ENCODE results near the gene PNLIP. TPM values are rescaled to one million over a fixed set of nuclear protein-coding genes. Genes with fewer than 3 reads are reported as not detected.

PNLIP gene
- total and polyA plus RNA-seq, 7 donors = 4.2 TPM; not detected in 6

GRCh38 chr10:116574797-116575196 is 29.1 kb downstream of the PNLIP start:
- Histone ChIP-seq H3K36me3 (no peaks in the 10 kb centered on the region), H3K27me3 (no peaks in the 10 kb centered on the region), H3K4me1 (no peaks in the 10 kb centered on the region), H3K9me3 (no peaks in the 10 kb centered on the region), H3K27ac (no peak overlapping the region), H3K4me3 (no peak overlapping the region)
- TF ChIP-seq, protein P1, sequence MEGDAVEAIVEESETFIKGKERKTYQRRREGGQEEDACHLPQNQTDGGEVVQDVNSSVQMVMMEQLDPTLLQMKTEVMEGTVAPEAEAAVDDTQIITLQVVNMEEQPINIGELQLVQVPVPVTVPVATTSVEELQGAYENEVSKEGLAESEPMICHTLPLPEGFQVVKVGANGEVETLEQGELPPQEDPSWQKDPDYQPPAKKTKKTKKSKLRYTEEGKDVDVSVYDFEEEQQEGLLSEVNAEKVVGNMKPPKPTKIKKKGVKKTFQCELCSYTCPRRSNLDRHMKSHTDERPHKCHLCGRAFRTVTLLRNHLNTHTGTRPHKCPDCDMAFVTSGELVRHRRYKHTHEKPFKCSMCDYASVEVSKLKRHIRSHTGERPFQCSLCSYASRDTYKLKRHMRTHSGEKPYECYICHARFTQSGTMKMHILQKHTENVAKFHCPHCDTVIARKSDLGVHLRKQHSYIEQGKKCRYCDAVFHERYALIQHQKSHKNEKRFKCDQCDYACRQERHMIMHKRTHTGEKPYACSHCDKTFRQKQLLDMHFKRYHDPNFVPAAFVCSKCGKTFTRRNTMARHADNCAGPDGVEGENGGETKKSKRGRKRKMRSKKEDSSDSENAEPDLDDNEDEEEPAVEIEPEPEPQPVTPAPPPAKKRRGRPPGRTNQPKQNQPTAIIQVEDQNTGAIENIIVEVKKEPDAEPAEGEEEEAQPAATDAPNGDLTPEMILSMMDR (IDR thresholded peaks at IDR 0.05) = no peak
- TF ChIP-seq POLR2A (IDR thresholded peaks at IDR 0.05) (no peak), POLR2AphosphoS5 (IDR thresholded peaks at IDR 0.05) (no peak), EP300 (IDR thresholded peaks at IDR 0.05) (no peak)
- DNase-seq = no peak
- 89 to 93% methylated on average over 3 of the region's 3 CpGs for WGBS, 2 donors
- intact Hi-C loops (cut with DNase I) = no loop called here

DNA sequence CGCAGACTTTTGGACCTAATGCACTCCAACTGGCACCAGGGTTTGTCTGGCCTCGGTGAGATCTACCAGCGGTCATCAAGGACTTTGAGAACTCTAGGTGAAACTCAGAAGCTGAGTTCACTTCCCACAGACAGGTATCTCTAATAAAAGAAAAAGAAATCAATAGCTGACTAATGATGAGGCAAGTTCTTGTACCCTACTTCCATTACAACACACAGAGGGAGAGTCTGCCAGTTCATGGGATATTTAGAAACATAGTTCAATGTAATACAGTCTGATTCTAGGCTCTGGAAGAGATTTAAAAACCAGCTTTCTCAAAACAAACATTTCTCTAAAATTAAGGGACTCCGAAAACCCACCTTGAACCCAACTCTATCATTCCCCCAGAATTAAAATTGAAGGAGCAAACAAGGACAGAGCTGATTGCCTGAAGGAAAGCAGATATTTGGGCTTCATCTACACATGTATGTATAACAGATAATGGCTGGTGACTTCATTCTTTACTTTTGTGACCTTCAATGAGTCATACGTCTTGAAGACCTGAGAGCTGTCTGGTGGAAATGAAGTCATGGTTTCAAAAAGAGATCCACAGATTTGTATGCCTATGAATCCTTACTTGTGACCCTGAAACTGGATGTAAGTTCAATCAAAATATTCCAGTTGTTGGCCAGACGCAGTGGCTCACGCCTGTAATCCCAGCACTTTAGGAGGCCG is 42.3 kb downstream of the PNLIP start:
- intact Hi-C loops (cut with DNase I) = no loop called here
- no peak for DNase-seq
- Histone ChIP-seq H3K9me3 (no peaks in the 10 kb centered on the region), H3K4me3 (no peak overlapping the region), H3K27ac (no peak overlapping the region), H3K36me3 (no peaks in the 10 kb centered on the region), H3K4me1 (no peaks in the 10 kb centered on the region), H3K27me3 (no peaks in the 10 kb centered on the region)
- TF ChIP-seq POLR2A (IDR thresholded peaks at IDR 0.05) (no peak), POLR2AphosphoS5 (IDR thresholded peaks at IDR 0.05) (no peak), EP300 (IDR thresholded peaks at IDR 0.05) (no peak)
- TF ChIP-seq, protein P1 (IDR thresholded peaks at IDR 0.05) = no peak
- 91 to 94% methylated on average over 8 of the region's 8 CpGs for WGBS, 2 donors

GRCh38 chr10:116588995-116589394 is 43.3 kb downstream of the PNLIP start:
- no peaks in the 10 kb centered on the region for H3K9me3 ChIP-seq
- TF ChIP-seq POLR2AphosphoS5 (IDR thresholded peaks at IDR 0.05) (no peak), POLR2A (IDR thresholded peaks at IDR 0.05) (no peak), EP300 (IDR thresholded peaks at IDR 0.05) (no peak)
- TF ChIP-seq, protein P1 (IDR thresholded peaks at IDR 0.05) = no peak
- no peaks in the 10 kb centered on the region for H3K36me3 ChIP-seq
- H3K4me3 ChIP-seq = no peak overlapping the region
- intact Hi-C loops (cut with DNase I) = no loop called here
- DNase-seq = no peak
- 89 to 93% methylated on average over 2 of the region's 2 CpGs for WGBS, 2 donors
- no peaks in the 10 kb centered on the region for H3K27me3 ChIP-seq
- no peaks in the 10 kb centered on the region for H3K4me1 ChIP-seq
- no peak overlapping the region for H3K27ac ChIP-seq

GRCh38 chr10:116589926-116590325 is 44.2 kb downstream of the PNLIP start:
- intact Hi-C loops (cut with DNase I) = no loop called here
- 17 to 66% methylated on average over 2 of the region's 2 CpGs for WGBS, 2 donors
- no peak for TF ChIP-seq POLR2A (IDR thresholded peaks at IDR 0.05)
- TF ChIP-seq POLR2AphosphoS5 (IDR thresholded peaks at IDR 0.05) = no peak
- TF ChIP-seq EP300 (IDR thresholded peaks at IDR 0.05) = no peak
- TF ChIP-seq, protein P1 (IDR thresholded peaks at IDR 0.05) = no peak
- DNase-seq = no peak
- H3K27ac ChIP-seq = no peak overlapping the region
- no peaks in the 10 kb centered on the region for H3K27me3 ChIP-seq
- H3K9me3 ChIP-seq = no peaks in the 10 kb centered on the region
- no peak overlapping the region for H3K4me3 ChIP-seq
- H3K4me1 ChIP-seq = no peaks in the 10 kb centered on the region
- H3K36me3 ChIP-seq = no peaks in the 10 kb centered on the region
